ENCODE measurements around the gene MROH7. TPM values are rescaled to one million over a fixed set of nuclear protein-coding genes. Genes with fewer than 3 reads are reported as not detected.

MROH7 gene
- total RNA-seq, 1 donor from 2014 or later = 8.1 TPM

DNA sequence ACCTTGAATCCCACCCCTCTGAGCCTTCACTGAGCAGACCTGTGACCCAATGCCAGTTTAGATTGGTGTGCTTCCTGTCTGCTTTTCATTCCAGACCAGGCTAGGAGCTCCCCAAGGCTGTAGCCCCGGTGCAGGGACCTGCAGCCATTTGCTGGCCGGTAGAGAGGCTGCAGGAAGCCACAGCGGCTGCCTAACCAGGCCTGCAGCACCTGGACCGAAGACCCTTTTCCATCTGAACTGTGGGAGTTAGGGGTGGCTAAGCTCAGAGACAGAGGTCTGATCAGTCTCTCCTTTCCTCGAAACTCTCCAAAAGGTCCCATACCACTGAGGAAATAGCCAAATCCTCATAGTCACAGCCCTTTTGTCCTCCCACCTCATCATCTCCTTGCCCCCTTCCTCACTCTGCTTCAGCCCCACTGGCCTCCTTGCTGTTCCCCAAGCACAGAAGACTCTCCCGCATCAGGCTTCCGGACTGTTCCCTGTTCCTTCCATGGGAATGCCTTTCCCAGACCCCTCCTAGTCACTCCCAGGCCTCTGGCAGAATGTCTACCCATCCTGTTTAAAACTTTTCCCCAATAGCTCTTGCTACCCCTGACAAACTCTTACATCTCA is 73.4 kb downstream of the MROH7 start:
- ATAC-seq = no peak
- intact Hi-C loops (cut with DNase I) = no loop called here

DNA sequence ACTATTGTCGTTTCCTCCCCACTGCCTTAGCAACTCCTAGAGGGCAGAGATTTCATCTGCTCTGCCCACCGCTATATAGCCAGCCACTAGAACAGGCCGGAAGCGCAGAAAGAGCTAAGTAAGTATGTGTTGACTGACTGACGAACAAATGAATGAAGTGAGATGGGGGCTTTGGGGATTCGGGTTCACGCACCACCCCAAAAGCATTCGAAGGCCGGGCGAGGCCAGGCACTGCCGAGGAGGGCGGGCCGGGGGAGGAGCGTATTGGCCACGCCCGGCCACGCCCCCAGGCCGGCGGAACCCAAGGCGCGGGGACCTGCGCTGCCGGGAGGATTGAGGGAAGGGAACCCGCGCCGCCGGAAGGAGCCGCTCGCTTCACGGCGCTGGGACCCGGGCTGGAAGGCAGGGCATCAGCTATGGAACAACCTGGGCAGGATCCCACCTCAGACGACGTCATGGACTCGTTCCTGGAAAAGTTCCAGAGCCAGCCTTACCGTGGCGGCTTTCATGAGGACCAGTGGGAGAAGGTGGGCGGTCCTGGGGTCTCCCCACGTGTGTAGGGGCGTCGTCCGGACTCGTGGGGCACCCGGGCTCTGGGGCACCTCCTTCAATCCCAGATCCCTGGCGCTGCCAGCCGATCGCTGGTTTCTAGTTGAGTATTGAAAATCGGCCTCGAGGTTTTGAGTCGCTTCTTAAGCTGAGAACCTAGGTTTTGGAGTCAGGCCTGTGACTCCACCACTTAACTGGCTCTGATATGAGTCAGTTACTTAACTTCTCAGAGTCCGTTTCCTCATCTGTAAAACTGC is 74.1 kb downstream of the MROH7 start, which contains the start of gene TTC4:
Gene TTC4 (plus strand): TSS at position 369 of the 806 bp plus-strand sequence. CDS start 48 bp downstream, at position 417.
- intact Hi-C loops (cut with DNase I) = no loop called here
- ATAC-seq = peak; percentile 99
- DNase-seq (ENCODE audit: low spot score) = peak; percentile 89

More for the DNA sequence above, 73.4 kb downstream of the MROH7 start:
- no peak for DNase-seq (ENCODE audit: low spot score)

DNA sequence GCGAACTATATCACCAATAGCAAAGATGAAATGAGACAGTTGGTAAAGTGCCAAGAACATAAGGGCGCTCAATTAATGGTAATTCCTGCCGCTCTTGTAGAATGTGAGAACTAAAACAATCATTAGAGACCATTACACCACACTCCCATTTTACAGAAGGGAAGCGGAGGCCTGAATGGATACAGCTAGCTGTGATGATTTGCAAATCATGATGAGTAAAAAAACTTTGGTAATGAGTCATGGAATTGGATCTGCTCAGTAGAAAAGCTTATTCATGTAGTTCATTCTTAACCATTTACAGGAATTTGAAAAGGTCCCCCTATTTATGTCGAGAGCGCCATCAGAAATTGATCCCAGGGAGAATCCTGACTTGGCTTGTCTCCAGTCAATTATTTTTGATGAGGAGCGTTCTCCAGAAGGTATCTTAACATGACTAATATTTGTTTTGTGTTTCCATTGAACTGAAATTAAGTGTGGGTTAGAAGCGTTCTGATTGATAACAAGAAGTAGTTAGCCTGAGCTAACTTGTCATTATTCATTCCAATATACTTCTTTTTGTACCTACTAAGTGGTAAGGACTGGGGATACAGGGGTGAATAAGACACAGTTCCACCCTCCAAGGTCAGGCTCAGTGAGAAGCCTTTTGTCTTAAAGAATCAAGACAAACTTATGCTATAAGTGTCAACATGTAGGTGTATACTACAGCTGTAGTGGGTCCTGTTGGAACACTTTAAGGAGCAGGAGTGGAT is 74.9 kb downstream of the MROH7 start:
- no peak for DNase-seq (ENCODE audit: low spot score)
- intact Hi-C loops (cut with DNase I) = no loop called here
- no peak for ATAC-seq

DNA sequence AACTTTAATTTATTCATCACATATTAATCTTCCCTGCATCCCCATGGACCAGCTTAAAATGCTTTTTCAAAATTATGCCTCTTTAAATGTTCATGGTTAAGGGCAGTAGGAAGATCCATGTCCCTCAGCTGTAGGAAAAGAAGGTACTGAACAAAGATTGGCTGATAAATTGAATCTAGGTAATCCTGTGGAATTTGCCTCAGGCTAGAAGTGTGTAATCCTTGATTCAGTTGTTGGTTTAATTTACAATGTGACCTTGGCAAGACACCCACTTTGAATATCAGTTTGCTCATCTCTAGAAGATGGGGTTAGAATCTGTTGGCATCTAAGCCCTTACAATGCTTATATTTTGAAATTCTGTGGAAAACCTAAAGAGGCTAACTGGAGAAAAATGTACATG is 80.1 kb downstream of the MROH7 start:
- intact Hi-C loops (cut with DNase I) = no loop called here
- DNase-seq (ENCODE audit: low spot score) (no peak), ATAC-seq (no peak)

DNA sequence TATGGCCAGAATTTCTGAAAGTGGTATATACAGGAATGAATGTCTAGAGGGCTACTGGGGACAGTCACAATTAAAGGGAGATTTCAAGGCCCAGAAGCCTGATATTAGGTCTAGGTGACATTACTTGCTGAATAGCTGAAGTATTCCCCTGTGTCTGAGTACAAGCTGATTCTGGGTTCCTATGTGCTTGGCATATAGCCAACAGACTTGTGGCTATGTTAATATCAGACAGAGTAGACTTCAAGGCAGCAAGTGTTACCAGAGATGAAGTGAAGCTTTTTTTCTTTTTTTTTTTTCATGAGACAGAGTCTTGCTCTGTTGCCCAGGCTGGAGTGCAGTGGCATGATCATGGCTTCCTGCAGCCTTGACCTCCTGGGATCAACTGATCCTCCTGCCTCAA is 82.4 kb downstream of the MROH7 start:
- no peak for ATAC-seq
- DNase-seq (ENCODE audit: low spot score) = no peak
- intact Hi-C loops (cut with DNase I) = no loop called here

DNA sequence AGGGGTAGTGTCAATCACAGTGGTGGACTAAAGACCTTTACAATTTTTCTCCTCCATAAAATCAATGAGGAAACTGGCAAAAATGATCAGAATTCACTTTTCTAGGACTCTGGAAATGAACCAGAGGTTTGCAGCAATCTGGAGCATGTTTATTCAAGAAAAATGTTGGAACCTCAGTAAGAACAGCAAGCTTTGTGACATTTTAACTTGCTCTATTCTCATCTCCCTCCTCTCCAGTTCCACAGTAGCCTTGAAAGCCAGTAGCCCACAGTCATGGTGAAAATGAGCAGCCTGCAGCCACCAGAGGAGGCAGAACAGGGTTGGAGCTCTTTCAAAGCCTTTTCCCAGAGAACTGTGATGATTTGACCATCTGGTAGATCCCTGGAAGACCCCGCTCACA is 83.2 kb downstream of the MROH7 start:
- intact Hi-C loops (cut with DNase I) = no loop called here
- DNase-seq (ENCODE audit: low spot score) = no peak
- ATAC-seq = no peak

DNA sequence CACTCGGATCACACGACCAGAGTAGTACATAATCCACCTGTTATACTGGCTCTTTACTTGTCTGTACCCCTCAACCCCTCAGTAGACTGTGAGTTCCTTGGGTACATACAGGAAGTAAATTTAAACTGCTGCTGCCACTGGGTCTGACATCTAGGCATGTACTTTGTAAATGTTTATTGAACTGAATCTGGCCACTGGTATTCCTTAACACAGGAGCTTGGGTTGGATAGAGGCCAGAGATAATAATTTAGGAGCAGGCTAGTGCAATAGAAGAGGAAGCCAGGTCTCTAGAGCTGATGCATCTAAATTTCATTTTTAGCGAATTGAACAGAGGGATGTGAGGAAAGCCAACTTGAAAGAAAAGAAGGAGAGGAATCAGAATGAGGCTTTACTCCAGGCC is 86.4 kb downstream of the MROH7 start:
- DNase-seq (ENCODE audit: low spot score) (no peak), ATAC-seq (no peak)
- intact Hi-C loops (cut with DNase I) = no loop called here

DNA sequence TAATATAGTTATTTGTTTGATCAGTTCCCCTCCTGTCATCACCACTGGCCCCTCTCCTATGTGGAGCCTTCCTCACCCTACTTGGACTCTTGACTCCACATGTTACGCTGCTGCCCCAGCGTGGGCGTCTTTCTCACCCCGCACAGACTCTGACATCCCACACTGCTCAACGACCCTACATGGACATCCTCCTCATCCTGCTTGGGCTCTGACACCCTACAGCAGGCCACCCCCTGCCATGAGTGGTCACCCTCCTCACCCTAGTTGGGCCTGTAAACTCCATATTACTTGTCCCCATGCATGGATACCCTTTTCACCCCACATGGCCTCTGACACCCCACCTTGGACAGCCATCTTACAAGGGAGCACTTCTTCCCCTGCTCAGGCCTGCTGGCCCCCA is 95.1 kb downstream of the MROH7 start:
- DNase-seq (ENCODE audit: low spot score) (no peak), ATAC-seq (no peak)
- intact Hi-C loops (cut with DNase I) = no loop called here

DNA sequence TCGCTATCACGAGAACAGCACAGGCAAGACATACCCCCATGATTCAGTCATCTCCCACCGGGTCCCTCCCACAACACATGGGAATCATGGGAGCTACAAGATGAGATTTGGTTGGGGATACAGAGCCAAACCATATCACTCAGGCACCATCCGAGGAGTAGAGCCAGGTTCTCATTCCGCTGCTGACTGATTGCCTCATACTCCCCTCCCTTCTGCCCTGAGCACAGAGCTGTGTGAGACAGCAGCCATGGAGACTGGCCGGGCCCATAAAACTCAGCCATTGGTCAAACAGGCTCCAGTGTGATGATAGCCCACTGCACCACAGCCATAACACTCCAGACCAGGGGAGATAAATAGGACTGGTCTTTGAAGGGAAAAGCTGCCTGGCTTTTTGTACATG is 96.7 kb downstream of the MROH7 start:
- intact Hi-C loops (cut with DNase I) = loop anchor here (2.0 kb wide), 1 partner anchor 75 kb away; no protein-coding TSS in a partner anchor
- no peak for DNase-seq (ENCODE audit: low spot score)
- no peak for ATAC-seq

DNA sequence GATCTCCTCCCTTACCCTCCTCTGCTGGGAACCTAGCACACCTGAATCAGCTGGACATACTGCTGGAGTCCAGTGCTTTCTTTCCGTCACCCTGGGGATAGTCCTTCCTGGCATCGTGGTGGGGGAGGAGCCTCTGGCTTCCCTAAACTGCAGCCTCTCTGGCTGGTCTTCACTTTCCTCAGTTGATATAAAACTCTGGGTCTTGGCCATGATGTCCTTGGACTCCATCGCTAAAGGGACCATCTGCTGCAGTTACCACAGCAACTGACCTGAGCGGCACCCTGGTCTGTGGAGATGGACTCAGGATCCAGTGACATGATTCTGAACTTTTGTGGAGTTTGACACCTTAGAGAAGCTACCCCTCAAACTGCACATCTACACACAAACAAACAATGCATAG is 99.9 kb downstream of the MROH7 start:
- intact Hi-C loops (cut with DNase I) = no loop called here
- no peak for DNase-seq (ENCODE audit: low spot score)
- no peak for ATAC-seq

DNA sequence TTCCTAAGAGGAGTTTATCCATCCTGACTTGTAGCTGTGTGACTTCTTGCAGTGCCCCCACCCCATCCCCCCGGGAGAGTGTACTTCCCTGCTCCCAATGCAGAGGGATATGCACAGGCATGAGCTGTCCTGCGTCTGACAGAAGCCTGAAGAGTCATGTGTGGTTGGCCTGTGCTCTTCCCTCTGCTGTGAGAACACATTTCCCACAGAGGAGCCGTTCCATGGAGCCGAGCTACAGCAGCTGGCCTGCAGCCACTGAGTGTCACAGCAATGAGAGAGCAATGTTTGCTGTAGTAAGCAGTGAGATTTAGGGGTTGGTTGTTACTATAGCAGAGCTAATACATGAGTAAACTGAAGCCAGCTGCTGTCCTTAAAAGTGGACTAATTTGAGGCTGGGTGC is 100.7 kb downstream of the MROH7 start:
- intact Hi-C loops (cut with DNase I) = no loop called here
- no peak for ATAC-seq
- DNase-seq (ENCODE audit: low spot score) = no peak

DNA sequence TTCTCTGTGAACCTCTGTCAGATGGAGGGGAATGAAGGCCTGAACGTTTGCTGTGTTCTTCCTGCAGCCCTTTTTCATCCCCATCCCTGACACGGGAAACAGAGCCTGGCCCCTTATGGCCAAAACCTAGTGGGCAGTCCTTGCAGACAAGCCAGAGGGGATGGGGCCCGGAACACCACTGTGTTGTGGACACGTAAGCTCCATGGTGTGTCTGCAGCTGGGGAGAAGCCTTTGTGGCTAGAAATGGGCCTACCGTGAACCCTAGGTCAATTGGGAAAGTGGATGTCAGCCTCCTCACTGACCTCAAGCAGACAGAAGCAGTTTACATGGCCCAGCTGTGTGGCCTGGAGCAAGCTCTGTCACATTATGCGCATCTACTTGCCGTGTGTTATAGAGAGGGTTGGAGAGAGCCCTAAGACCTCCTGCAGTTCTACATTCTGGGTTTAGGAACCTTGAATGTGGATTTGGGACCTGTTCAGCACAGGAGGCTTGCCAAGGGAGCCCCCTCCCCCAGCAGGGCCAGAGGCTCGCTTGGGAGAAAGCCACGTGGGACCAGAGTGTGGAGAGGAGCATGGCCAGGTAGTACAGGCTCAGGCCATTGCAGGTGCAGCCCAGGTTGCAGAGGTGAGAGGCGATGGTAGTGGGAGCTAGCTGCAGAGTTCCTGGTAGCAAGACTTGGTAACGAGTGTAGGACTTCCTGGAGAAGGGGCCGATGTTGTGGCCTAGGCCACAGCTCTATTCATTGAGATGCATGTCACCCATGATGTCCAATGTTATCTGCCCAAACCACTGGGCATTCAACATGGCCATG is 102.0 kb downstream of the MROH7 start:
- ATAC-seq = no peak
- DNase-seq (ENCODE audit: low spot score) = no peak
- intact Hi-C loops (cut with DNase I) = no loop called here

DNA sequence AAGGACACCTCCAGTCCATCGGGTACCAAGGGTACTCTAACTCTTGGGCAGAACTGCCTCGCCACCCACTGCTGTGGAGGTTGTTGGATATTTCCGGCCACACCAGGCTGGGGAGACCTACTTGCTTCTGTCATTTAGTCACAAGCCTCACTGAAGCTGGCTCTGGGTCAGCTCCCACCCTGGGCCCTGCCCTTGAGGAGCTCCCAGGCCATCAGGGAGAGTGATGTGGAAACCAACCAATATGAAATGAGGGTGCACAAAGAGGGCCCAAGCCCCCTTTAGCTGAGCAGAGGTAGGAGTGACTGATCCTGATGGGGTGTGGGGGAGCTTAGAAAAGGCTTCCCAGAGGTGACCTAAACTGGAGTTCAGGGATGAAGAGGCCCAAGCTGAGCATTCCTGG is 103.1 kb downstream of the MROH7 start:
- intact Hi-C loops (cut with DNase I) = no loop called here
- DNase-seq (ENCODE audit: low spot score) = no peak
- ATAC-seq = no peak

DNA sequence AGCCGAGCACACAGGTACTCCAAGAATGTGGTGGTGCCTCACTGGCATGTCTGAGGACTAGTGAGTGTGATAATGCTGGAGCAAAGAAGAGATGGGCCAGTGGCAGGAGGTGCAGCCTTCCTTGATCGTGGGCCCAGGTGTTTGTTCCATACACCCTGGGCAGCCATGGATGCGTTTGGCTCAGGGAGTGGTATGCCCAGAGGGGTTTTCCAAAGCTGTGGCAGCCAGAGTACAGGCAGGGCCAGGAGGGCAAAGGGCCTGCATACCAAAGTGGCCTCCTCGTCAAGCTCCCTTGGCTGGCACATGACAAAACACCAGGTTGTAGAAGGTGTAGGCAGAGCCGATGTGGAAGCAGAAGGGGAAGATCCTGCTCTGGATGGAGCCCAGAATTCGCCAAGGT is 103.7 kb downstream of the MROH7 start:
- DNase-seq (ENCODE audit: low spot score) = no peak
- intact Hi-C loops (cut with DNase I) = no loop called here
- ATAC-seq = no peak

DNA sequence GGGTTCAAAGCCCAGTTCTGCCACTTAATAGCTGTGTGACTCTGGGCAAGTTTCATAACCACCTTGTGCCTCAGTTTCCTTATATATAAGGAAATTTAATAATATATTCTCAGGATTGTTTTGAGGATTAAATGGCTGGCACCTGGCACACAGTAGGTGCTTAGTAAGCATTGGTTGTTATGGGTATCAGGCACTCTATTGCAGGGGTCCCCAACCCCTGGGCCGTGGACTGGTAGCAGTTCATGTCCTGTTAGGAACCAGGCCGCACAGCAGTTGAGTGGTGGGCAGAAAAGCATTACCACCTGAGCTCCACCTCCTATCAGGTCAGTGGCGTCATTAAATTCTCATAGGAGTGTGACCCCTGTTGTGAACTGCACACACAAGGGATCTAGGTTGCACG is 104.3 kb downstream of the MROH7 start:
- no peak for ATAC-seq
- intact Hi-C loops (cut with DNase I) = no loop called here
- DNase-seq (ENCODE audit: low spot score) = no peak

DNA sequence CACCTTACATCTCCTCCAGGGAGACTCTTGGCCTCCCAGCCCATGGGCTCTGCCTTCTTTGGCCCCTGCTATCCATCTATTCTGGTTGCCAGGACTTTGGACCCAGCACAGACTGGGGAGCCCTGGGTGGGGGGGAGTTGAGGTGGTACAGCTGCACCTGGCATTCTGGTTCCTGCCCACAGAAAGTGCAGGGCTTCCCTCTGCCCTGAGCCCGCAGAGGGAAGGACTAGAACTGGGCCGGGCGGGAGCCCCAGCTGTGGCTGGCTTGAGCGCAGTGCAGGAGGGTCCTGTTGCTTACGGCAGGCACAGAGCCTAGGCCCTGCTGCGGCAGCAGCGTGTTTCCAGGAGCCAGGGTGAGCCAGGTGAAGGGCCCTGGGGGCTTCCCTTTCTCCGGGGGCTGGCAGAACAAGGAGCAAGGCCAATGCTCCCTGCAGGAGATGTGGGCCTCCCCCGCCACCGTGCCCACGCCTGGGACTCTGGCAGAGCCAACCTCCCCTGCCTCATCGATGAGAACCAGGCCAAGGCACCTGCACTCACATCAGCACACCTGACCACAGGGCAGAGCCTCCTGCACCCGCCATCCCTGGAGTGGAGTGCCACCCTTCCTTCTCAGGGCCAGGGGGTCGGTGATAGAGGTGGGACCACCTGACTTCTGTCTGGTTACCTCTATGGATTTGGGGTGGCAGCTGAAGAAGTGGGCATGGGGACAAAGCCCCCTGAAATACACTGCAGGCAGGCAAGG is 106.7 kb downstream of the MROH7 start:
- DNase-seq (ENCODE audit: low spot score) = no peak
- intact Hi-C loops (cut with DNase I) = no loop called here
- no peak for ATAC-seq

DNA sequence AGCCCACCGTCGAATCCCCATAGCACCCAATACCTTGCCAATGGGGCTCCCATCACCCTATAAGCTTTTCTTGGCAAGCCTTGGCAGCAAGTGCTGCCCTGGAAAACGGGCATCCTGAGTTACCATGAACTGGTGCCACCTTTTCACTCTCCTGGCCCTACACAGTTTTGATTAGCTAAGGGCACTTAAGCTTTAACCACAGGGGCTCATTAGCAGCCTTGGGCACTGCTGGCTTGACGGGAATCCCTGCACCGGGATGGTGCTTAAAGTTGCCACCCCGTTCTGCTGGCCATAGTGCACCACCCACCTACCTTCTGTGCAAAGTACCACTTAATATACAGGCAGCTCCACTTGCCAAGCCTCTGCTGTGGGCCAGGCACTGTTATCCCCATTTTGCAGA is 109.0 kb downstream of the MROH7 start:
- intact Hi-C loops (cut with DNase I) = no loop called here
- DNase-seq (ENCODE audit: low spot score) (no peak), ATAC-seq (no peak)

DNA sequence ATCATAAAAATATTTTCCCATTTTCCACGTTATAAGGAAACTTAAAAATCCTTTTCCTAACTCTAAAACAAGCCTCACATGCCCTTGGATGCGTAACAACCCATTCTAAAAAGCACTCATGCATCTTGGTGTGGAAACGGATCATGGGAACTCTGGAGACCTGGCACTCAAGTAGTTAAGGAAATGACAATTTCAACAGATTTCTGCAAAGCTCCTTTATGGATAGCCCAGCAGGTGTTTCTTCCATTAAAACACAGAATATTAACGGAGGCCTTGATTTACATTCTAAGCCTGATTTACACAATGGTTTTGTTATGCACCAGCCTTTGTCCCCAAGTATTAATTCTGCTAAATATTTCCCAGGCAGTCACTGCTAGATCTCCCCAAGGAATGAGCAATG is 109.8 kb downstream of the MROH7 start:
- intact Hi-C loops (cut with DNase I) = no loop called here
- ATAC-seq = no peak
- no peak for DNase-seq (ENCODE audit: low spot score)

DNA sequence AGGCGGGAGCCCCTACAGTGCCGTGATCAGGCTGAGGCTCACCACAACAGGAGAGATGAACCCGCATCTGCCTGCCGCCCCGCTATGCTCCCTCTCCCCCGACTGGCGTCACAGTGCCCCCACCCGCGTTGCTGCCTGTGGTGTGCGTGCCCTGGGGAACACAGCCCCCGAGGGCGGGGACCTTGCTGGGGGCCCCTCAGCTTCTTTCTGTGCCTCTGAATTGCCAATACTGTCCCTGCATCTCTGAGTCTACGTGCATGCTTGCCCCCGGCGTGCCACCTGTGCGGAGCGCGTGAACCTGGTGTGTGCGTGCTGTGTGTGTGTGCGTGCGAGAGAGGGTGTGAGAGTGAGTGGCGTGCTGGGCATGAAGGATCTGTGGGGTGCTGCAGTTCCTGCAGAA is 112.5 kb downstream of the MROH7 start:
- no peak for ATAC-seq

More for the DNA sequence above, 112.5 kb downstream of the MROH7 start:
- DNase-seq (ENCODE audit: low spot score) = no peak
- intact Hi-C loops (cut with DNase I) = no loop called here

Data from sciatic nerve (tissue), 2 donors.